ENCODE measurements around the gene KLK5. TPM values are rescaled to one million over a fixed set of nuclear protein-coding genes. Genes with fewer than 3 reads are reported as not detected.

KLK5 gene
- total RNA-seq, 1 experiment from 2014 or later: not detected

DNA sequence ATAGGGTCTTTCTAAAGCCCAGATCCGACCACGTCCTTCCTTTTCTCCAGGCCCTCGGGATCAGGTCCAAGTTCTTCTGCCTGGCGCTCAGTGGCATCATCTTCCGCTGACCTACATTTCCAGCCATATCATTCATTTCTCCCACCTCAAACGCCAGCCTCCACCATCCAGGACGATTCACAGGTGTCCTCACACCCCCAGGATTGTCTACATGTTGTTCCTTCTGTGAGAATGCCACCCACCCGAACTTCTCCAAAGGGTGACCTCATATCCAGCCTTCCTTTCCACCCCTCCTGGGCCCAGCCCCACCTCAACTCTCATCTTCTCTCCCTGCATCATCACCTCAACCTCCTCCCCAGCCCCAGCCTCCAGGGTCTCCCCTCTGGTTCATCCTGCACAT, 4.7 kb upstream of the KLK5 start:
- H3K9me3 Mint-ChIP-seq (ENCODE audit: unreplicated experiment): peaks cover 27% of the 10 kb centered on the region
- no TSS peak for BruUV-seq (replicated peaks)
- intact Hi-C loops (cut with micrococcal nuclease; ENCODE audit: unreplicated experiment): no loop called here
- H3K4me1 Mint-ChIP-seq (ENCODE audit: low read depth, unreplicated experiment): peaks cover 6% of the 10 kb centered on the region
- ChIA-PET CTCF (no interaction called here), POLR2A (no interaction called here)
- H3K4me3 Mint-ChIP-seq (ENCODE audit: unreplicated experiment): no peak overlapping the region
- Histone ChIP-seq H3K36me3 (ENCODE audit: control insufficient read depth, insufficient read depth, low read length) (no peaks in the 10 kb centered on the region), H3K9me3 (no peaks in the 10 kb centered on the region), H3K4me3 (ENCODE audit: low read depth, low read length) (no peak overlapping the region), H3K27me3 (replicated peaks; ENCODE audit: control insufficient read depth, insufficient read depth, low read length) (no peaks in the 10 kb centered on the region), H3K4me1 (no peaks in the 10 kb centered on the region)
- DNase-seq: no peak
- no peak overlapping the region for H3K27ac Mint-ChIP-seq (ENCODE audit: unreplicated experiment)
- no peaks in the 10 kb centered on the region for H3K36me3 Mint-ChIP-seq (ENCODE audit: insufficient read depth, unreplicated experiment)
- TF ChIP-seq, protein P1, sequence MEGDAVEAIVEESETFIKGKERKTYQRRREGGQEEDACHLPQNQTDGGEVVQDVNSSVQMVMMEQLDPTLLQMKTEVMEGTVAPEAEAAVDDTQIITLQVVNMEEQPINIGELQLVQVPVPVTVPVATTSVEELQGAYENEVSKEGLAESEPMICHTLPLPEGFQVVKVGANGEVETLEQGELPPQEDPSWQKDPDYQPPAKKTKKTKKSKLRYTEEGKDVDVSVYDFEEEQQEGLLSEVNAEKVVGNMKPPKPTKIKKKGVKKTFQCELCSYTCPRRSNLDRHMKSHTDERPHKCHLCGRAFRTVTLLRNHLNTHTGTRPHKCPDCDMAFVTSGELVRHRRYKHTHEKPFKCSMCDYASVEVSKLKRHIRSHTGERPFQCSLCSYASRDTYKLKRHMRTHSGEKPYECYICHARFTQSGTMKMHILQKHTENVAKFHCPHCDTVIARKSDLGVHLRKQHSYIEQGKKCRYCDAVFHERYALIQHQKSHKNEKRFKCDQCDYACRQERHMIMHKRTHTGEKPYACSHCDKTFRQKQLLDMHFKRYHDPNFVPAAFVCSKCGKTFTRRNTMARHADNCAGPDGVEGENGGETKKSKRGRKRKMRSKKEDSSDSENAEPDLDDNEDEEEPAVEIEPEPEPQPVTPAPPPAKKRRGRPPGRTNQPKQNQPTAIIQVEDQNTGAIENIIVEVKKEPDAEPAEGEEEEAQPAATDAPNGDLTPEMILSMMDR (IDR thresholded peaks at IDR 0.05; ENCODE audit: insufficient read depth in 1 of 2, low read depth in 1 of 2, low read length in 1 of 2, severe bottlenecking in 1 of 2, unreplicated experiment in 1 of 2): no peak
- peaks cover 20% of the 10 kb centered on the region for H3K27me3 Mint-ChIP-seq (ENCODE audit: insufficient read depth, unreplicated experiment)

DNA sequence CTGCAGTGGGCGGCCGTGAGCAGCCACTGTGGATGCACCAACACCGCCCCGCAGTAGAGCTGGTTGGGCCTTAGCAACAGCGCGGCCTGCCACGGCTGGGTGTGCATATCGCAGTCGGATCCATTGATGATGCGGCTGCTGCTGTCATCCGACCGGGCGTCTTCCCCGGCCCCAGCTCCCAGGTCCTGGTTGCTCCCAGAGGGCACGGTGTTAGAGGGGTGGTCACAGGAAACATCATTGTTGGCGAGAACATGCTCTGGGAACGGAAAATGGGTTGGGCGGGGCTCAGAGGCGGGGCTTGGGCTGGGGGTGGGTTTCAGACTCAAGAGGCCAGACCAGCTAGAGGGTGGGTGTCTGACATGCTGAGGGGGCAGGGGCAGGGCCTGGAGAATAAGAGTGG, 3.0 kb downstream of the KLK5 start:
- H3K4me3 Mint-ChIP-seq (ENCODE audit: unreplicated experiment): no peak overlapping the region
- POLR2A ChIA-PET: no interaction called here
- intact Hi-C loops (cut with micrococcal nuclease; ENCODE audit: unreplicated experiment): no loop called here

DNA sequence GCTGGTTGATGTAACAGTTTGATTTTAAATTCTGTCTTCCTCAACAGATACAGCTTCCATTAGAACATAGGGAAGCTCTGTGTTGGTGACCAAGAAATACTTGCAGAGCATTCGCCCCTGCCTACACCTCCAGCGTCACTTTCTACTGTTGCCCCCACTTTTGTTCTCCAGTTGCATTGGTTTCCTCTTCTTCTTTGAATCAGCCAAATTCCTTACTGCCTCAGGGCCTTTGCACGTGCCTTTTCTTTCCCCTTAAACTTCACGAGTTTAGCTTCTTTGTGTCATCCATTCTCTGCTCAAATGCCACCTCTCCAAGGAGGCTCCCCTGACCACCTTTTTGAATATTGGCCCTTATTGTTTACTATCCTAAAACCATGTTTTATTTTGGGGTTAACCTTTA, 5.7 kb downstream of the KLK5 start:
- POLR2A ChIA-PET: no interaction called here
- Mint-ChIP-seq H3K4me1 (ENCODE audit: low read depth, unreplicated experiment) (no peaks in the 10 kb centered on the region), H3K36me3 (ENCODE audit: insufficient read depth, unreplicated experiment) (no peaks in the 10 kb centered on the region), H3K9me3 (ENCODE audit: unreplicated experiment) (peaks cover 11% of the 10 kb centered on the region), H3K4me3 (ENCODE audit: unreplicated experiment) (no peak overlapping the region), H3K27ac (ENCODE audit: unreplicated experiment) (no peak overlapping the region), H3K27me3 (ENCODE audit: insufficient read depth, unreplicated experiment) (peaks cover 17% of the 10 kb centered on the region)
- no peak overlapping the region for H3K4me3 ChIP-seq (ENCODE audit: low read depth, low read length)
- no peaks in the 10 kb centered on the region for H3K36me3 ChIP-seq (ENCODE audit: control insufficient read depth, insufficient read depth, low read length)
- CTCF ChIA-PET: interaction anchor here (0.5 kb wide), 1 partner anchor 74 kb away, joined by 3 read pairs; no protein-coding TSS in a partner anchor
- no peaks in the 10 kb centered on the region for H3K9me3 ChIP-seq
- BruUV-seq (replicated peaks): no TSS peak
- no peak for DNase-seq
- H3K4me1 ChIP-seq: no peaks in the 10 kb centered on the region
- no peaks in the 10 kb centered on the region for H3K27me3 ChIP-seq (replicated peaks; ENCODE audit: control insufficient read depth, insufficient read depth, low read length)
- TF ChIP-seq, protein P1 (IDR thresholded peaks at IDR 0.05; ENCODE audit: insufficient read depth in 1 of 2, low read depth in 1 of 2, low read length in 1 of 2, severe bottlenecking in 1 of 2, unreplicated experiment in 1 of 2): no peak
- intact Hi-C loops (cut with micrococcal nuclease; ENCODE audit: unreplicated experiment): no loop called here

More for the DNA sequence above, 3.0 kb downstream of the KLK5 start:
- DNase-seq: no peak
- Histone ChIP-seq H3K4me3 (ENCODE audit: low read depth, low read length) (no peak overlapping the region), H3K36me3 (ENCODE audit: control insufficient read depth, insufficient read depth, low read length) (no peaks in the 10 kb centered on the region), H3K4me1 (no peaks in the 10 kb centered on the region), H3K9me3 (no peaks in the 10 kb centered on the region), H3K27me3 (replicated peaks; ENCODE audit: control insufficient read depth, insufficient read depth, low read length) (no peaks in the 10 kb centered on the region)
- Mint-ChIP-seq H3K27ac (ENCODE audit: unreplicated experiment) (no peak overlapping the region), H3K36me3 (ENCODE audit: insufficient read depth, unreplicated experiment) (no peaks in the 10 kb centered on the region), H3K27me3 (ENCODE audit: insufficient read depth, unreplicated experiment) (peaks cover 19% of the 10 kb centered on the region), H3K9me3 (ENCODE audit: unreplicated experiment) (no peaks in the 10 kb centered on the region), H3K4me1 (ENCODE audit: low read depth, unreplicated experiment) (no peaks in the 10 kb centered on the region)
- BruUV-seq (replicated peaks): no TSS peak
- TF ChIP-seq, protein P1 (IDR thresholded peaks at IDR 0.05; ENCODE audit: insufficient read depth in 1 of 2, low read depth in 1 of 2, low read length in 1 of 2, severe bottlenecking in 1 of 2, unreplicated experiment in 1 of 2): no peak
- CTCF ChIA-PET: no interaction called here
